Activated T-cell treated with anti-CD3 and anti-CD28 coated beads for 24 hours (primary cell): ENCODE measurements around the gene ACER2.

Experiments used
- DNase-seq: peaks from one replicate; pipeline ENCODE4 v3.0.0-alpha.2; 2020; ENCODE audit warnings: low read depth

The ACER2 gene

GRCh38 chr9:19486803-19487202, 78.0 kb downstream of the ACER2 start:
- no peak for DNase-seq

GRCh38 chr9:19488721-19489120, 79.9 kb downstream of the ACER2 start:
- DNase-seq: no peak

GRCh38 chr9:19490269-19490668, 81.5 kb downstream of the ACER2 start:
- no peak for DNase-seq

- no peak for DNase-seq
These were observed 82.0 kb downstream of the ACER2 start for GRCh38 chr9:19490828-19491227.

- DNase-seq: no peak
These were observed 84.0 kb downstream of the ACER2 start for GRCh38 chr9:19492775-19493173.

- DNase-seq: peak; percentile 10
These were observed 84.5 kb downstream of the ACER2 start for GRCh38 chr9:19493174-19493811.

- DNase-seq: no peak
These were observed 85.1 kb downstream of the ACER2 start for GRCh38 chr9:19493876-19494275.

- no peak for DNase-seq
These were observed 86.6 kb downstream of the ACER2 start for GRCh38 chr9:19495186-19496028.

GRCh38 chr9:19496321-19497050, 87.7 kb downstream of the ACER2 start:
- DNase-seq: no peak

- DNase-seq: no peak
These were observed 88.5 kb downstream of the ACER2 start for GRCh38 chr9:19497276-19497675.

- no peak for DNase-seq
These were observed 89.2 kb downstream of the ACER2 start for GRCh38 chr9:19498015-19498414.
